GM21528 (cell line): ENCODE results near the gene NR2C2.

Source experiments
- ATAC-seq: cut with Tn5 transposase; IDR thresholded peaks from one replicate; pipeline ENCODE4 v1.9.1; 2021; ENCODE audit warnings: mild to moderate bottlenecking, moderate library complexity; ENCODE audit not compliant: unreplicated experiment, low FRiP score

The NR2C2 gene

DNA sequence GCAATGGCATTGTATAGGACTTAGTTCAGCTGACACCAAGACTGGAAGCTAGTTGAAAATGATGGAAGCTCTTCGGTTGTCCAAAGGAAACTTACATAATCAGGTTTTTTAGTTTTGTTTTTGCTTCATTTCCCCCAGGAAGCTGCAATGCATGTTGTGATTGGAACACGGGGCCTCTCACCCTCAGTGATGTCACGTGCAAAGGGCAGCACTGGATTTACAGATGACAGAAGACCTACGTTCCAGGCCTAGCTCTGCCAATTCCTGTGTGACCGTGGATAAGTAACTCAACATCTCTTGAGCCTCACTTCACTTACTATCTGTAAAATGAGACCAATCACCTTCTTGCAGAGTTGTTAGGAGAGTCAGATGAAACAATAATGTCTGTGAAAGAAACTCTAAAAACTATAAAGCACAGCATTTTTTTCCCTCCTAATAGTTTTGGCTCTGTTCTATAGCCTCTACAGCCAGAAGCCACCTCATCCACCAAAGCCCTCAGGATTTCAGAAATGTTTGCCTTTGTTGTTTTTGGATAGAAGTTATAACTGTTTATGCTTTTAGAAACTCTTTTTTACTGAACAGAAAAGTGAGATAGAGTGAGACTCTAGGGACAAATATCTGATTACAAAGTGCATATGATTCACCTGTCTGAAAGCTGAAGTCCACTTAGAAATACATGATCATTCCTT lies 146.9 kb downstream of the NR2C2 start:
- ATAC-seq = no peak

DNA sequence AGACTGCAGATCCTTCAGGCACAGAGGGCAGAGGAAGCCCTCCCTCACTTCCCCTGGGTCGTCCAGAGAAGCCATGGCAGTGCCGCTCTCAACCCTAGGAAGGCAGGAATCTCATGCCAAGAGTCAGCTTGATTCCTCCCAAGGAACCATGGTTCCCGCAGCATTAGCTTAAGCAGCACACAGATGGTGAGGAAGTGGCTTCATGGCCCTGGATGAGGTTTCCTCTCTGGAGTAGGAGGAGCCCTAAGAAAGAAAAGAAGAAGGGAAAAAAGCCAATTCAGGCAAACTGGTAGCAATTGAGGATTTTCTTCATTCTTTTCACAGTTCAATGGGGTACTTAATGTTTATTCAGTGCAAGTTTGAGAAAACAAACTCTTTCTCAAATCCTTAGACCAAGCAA lies 148.7 kb downstream of the NR2C2 start:
- no peak for ATAC-seq

DNA sequence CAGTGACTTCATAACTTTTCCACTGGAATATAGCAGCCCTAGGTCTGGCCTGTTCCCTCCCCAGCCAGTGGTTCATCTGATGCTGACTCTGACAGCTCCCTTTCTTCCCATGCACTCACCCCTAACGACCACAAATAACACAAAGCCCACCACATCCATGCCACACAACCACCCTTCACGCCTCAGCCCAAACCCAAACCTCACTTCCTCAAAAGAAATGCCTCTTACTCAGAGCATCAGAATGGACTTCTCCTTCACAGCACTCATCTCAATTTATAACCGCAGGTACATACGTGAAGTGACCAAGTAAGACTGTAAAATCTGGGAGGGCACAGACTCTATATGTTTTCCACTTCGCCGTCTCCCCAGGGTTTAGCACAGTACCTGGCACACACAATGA lies 150.5 kb downstream of the NR2C2 start:
- ATAC-seq = no peak
